ENCODE results near the gene AKT3. TPM values are rescaled to one million over a fixed set of nuclear protein-coding genes. Genes with fewer than 3 reads are reported as not detected.

AKT3 gene
- total RNA-seq, 4 donors from 2014 or later, result 3.8 to 31.7 (median 8.6) TPM

GRCh38 chr1:243507001-243507671 is 342.9 kb downstream of the AKT3 start:
- 79% methylated on average over 4 of the region's 5 CpGs for WGBS
- no peak for DNase-seq (ENCODE audit: low spot score in 2 of 2)

GRCh38 chr1:243505986-243506689 is 343.9 kb downstream of the AKT3 start:
- no peak for TF ChIP-seq EP300 (IDR thresholded peaks at IDR 0.05)
- TF ChIP-seq, protein P1, sequence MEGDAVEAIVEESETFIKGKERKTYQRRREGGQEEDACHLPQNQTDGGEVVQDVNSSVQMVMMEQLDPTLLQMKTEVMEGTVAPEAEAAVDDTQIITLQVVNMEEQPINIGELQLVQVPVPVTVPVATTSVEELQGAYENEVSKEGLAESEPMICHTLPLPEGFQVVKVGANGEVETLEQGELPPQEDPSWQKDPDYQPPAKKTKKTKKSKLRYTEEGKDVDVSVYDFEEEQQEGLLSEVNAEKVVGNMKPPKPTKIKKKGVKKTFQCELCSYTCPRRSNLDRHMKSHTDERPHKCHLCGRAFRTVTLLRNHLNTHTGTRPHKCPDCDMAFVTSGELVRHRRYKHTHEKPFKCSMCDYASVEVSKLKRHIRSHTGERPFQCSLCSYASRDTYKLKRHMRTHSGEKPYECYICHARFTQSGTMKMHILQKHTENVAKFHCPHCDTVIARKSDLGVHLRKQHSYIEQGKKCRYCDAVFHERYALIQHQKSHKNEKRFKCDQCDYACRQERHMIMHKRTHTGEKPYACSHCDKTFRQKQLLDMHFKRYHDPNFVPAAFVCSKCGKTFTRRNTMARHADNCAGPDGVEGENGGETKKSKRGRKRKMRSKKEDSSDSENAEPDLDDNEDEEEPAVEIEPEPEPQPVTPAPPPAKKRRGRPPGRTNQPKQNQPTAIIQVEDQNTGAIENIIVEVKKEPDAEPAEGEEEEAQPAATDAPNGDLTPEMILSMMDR (IDR thresholded peaks at IDR 0.05), result no peak
- no peak for TF ChIP-seq POLR2AphosphoS5 (IDR thresholded peaks at IDR 0.05)
- TF ChIP-seq POLR2A (IDR thresholded peaks at IDR 0.05), result no peak
- Histone ChIP-seq H3K27ac (no peak overlapping the region), H3K4me1 (no peaks in the 10 kb centered on the region), H3K36me3 (peaks cover 6% of the 10 kb centered on the region), H3K27me3 (no peaks in the 10 kb centered on the region), H3K4me3 (no peak overlapping the region), H3K9me3 (no peaks in the 10 kb centered on the region)
- 82% methylated on average over 10 of the region's 10 CpGs for WGBS
- DNase-seq (ENCODE audit: low spot score in 2 of 2), result no peak

More at GRCh38 chr1:243507001-243507671, 342.9 kb downstream of the AKT3 start:
- no peak overlapping the region for H3K27ac ChIP-seq
- peaks cover 6% of the 10 kb centered on the region for H3K36me3 ChIP-seq
- no peak for TF ChIP-seq POLR2A (IDR thresholded peaks at IDR 0.05)
- no peak for TF ChIP-seq POLR2AphosphoS5 (IDR thresholded peaks at IDR 0.05)
- no peak for TF ChIP-seq EP300 (IDR thresholded peaks at IDR 0.05)
- TF ChIP-seq, protein P1 (IDR thresholded peaks at IDR 0.05), result no peak
- H3K27me3 ChIP-seq, result no peaks in the 10 kb centered on the region
- no peaks in the 10 kb centered on the region for H3K4me1 ChIP-seq
- no peak overlapping the region for H3K4me3 ChIP-seq
- H3K9me3 ChIP-seq, result no peaks in the 10 kb centered on the region

DNA sequence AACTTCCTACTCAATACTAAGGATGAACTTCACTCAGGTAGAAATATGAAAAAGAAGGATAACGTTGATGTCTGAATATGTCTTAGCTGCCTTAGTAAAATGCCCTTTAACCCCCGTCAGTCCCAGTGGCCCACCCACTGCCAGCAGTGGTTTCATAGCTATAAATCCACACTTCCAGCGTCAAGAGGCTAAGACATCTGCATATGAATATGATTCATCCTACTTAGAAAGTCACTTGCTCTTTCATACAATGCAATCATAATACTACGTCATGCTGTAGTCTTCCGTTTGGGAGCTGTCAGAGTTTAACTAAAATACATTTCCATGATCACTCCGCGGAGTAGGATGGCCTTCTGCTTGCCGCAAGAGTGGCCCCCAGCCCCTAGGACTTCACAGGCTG is 346.9 kb downstream of the AKT3 start:
- no peaks in the 10 kb centered on the region for H3K4me1 ChIP-seq
- H3K4me3 ChIP-seq, result no peak overlapping the region
- TF ChIP-seq EP300 (IDR thresholded peaks at IDR 0.05) (no peak), POLR2A (IDR thresholded peaks at IDR 0.05) (no peak), POLR2AphosphoS5 (IDR thresholded peaks at IDR 0.05) (no peak)
- TF ChIP-seq, protein P1 (IDR thresholded peaks at IDR 0.05), result no peak
- H3K27ac ChIP-seq, result no peak overlapping the region
- DNase-seq (ENCODE audit: low spot score in 2 of 2), result no peak
- no peaks in the 10 kb centered on the region for H3K27me3 ChIP-seq
- H3K9me3 ChIP-seq, result no peaks in the 10 kb centered on the region
- 86% methylated on average over 8 of the region's 8 CpGs for WGBS
- peaks cover under 1% of the 10 kb centered on the region for H3K36me3 ChIP-seq

DNA sequence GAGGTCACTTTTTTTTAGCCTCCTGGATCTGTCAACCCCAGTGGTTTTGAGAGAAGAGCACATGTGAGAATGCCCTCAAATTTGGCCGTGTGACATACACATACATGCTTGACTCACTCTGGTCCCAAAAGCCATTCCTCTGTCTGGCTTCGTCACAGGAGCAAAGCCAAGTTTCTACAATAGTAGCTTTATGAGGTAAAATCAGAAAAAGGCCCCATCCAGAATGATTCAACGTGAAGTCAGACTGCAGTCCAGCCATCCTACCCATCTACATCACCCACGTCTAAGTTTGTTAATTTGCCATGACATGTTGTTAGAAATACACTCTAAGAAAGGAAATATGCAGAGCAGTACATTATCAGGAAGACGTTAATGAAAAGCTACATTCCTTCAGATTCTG is 349.0 kb downstream of the AKT3 start:
- DNase-seq (ENCODE audit: low spot score in 2 of 2), result no peak
- Histone ChIP-seq H3K4me1 (no peaks in the 10 kb centered on the region), H3K27me3 (no peaks in the 10 kb centered on the region), H3K4me3 (no peak overlapping the region), H3K27ac (no peak overlapping the region), H3K9me3 (no peaks in the 10 kb centered on the region), H3K36me3 (peaks cover 5% of the 10 kb centered on the region)
- WGBS, result 77% methylated on average over 5 of the region's 5 CpGs
- no peak for TF ChIP-seq POLR2AphosphoS5 (IDR thresholded peaks at IDR 0.05)
- no peak for TF ChIP-seq POLR2A (IDR thresholded peaks at IDR 0.05)
- TF ChIP-seq, protein P1 (IDR thresholded peaks at IDR 0.05), result no peak
- TF ChIP-seq EP300 (IDR thresholded peaks at IDR 0.05), result no peak

GRCh38 chr1:243500512-243500911 is 349.5 kb downstream of the AKT3 start:
- DNase-seq (ENCODE audit: low spot score in 2 of 2), result peak in 1 of 2 donors; percentile 13
- 93% methylated on average over 5 of the region's 5 CpGs for WGBS
- TF ChIP-seq EP300 (IDR thresholded peaks at IDR 0.05) (no peak), POLR2AphosphoS5 (IDR thresholded peaks at IDR 0.05) (no peak), POLR2A (IDR thresholded peaks at IDR 0.05) (no peak)
- TF ChIP-seq, protein P1 (IDR thresholded peaks at IDR 0.05), result no peak
- H3K4me3 ChIP-seq, result no peak overlapping the region
- H3K4me1 ChIP-seq, result no peaks in the 10 kb centered on the region
- no peak overlapping the region for H3K27ac ChIP-seq
- peaks cover 5% of the 10 kb centered on the region for H3K36me3 ChIP-seq
- no peaks in the 10 kb centered on the region for H3K27me3 ChIP-seq
- no peaks in the 10 kb centered on the region for H3K9me3 ChIP-seq

Data from suprapubic skin (tissue), 4 donors.